HepG2 (cell line): Measurements from ENCODE around the gene TMEM238. TPM values are rescaled to one million over a fixed set of nuclear protein-coding genes. Genes with fewer than 3 reads are reported as not detected.

Source experiments
- ELF4 ChIP-seq: sonication (generic); formaldehyde crosslinking; IDR thresholded peaks from 2 replicates; pipeline ENCODE4 v1.5.0; 2020; ENCODE audit warnings: missing genetic modification reagents, mild to moderate bottlenecking, moderate library complexity, borderline replicate concordance
- GZF1 ChIP-seq: sonication (generic); formaldehyde crosslinking; IDR thresholded peaks from 2 replicates; pipeline ENCODE4 v1.5.1; 2020; ENCODE audit warnings: mild to moderate bottlenecking, missing genetic modification reagents
- HES4 ChIP-seq: sonication (generic); formaldehyde crosslinking; IDR thresholded peaks from 2 replicates; pipeline ENCODE4 v1.9.0; 2021; ENCODE audit warnings: mild to moderate bottlenecking, missing genetic modification reagents, borderline replicate concordance
- NKX3-1 ChIP-seq: sonication (generic); formaldehyde crosslinking; IDR thresholded peaks from 2 replicates; pipeline ENCODE4 v1.5.0; 2020; ENCODE audit warnings: missing genetic modification reagents
- PAX8 ChIP-seq: sonication (generic); formaldehyde crosslinking; IDR thresholded peaks from 2 replicates; pipeline ENCODE4 v1.8.0; 2022; ENCODE audit warnings: mild to moderate bottlenecking, missing genetic modification reagents, borderline replicate concordance
- PHF20 ChIP-seq: sonication (generic); formaldehyde crosslinking; IDR thresholded peaks from 2 replicates; pipeline ENCODE4 v1.5.0; 2020; ENCODE audit warnings: mild to moderate bottlenecking, missing genetic modification reagents
- PHF5A ChIP-seq: IDR thresholded peaks from one replicate; pipeline ENCODE4 v1.6.1; 2018; ENCODE audit warnings: low read depth, missing genetic modification reagents; ENCODE audit not compliant: unreplicated experiment
- SP5 ChIP-seq: IDR thresholded peaks from 2 replicates; pipeline ENCODE4 v1.6.1; 2016; ENCODE audit warnings: low read depth, borderline replicate concordance
- TEAD3 ChIP-seq: optimal IDR thresholded peaks from 2 replicates; pipeline ENCODE3; 2016; ENCODE audit warnings: borderline replicate concordance
- TFE3 ChIP-seq: IDR thresholded peaks from 2 replicates; pipeline ENCODE4 v1.6.1; 2016
- ZHX1 ChIP-seq: sonication (generic); formaldehyde crosslinking; IDR thresholded peaks from 2 replicates; pipeline ENCODE4 v1.8.1; 2022; ENCODE audit warnings: low read depth, mild to moderate bottlenecking, missing genetic modification reagents
- ZMAT3 ChIP-seq: sonication (generic); formaldehyde crosslinking; conservative IDR thresholded peaks from 2 replicates; pipeline ENCODE4 v1.7.0; 2021; ENCODE audit warnings: missing genetic modification reagents
- ZNF510 ChIP-seq: sonication (generic); formaldehyde crosslinking; IDR thresholded peaks from 2 replicates; pipeline ENCODE4 v1.4.0; 2020; ENCODE audit warnings: low read depth, mild to moderate bottlenecking, missing genetic modification reagents
- ZNF557 ChIP-seq: sonication (generic); formaldehyde crosslinking; IDR thresholded peaks from 2 replicates; pipeline ENCODE4 v1.4.0; 2020; ENCODE audit warnings: missing genetic modification reagents
- ZNF772 ChIP-seq: sonication (generic); formaldehyde crosslinking; IDR thresholded peaks from 2 replicates; pipeline ENCODE4 v1.5.0; 2020; ENCODE audit warnings: mild to moderate bottlenecking, missing genetic modification reagents
- ZNF841 ChIP-seq: sonication (generic); formaldehyde crosslinking; IDR thresholded peaks from 2 replicates; pipeline ENCODE4 v1.8.1; 2023; ENCODE audit warnings: missing genetic modification reagents, borderline replicate concordance
- ZSCAN29 ChIP-seq: sonication (generic); formaldehyde crosslinking; conservative IDR thresholded peaks from 2 replicates; pipeline ENCODE4 v1.4.0; 2020; ENCODE audit warnings: mild to moderate bottlenecking, missing genetic modification reagents
- polyA plus RNA-seq, 8 experiments: library from polyadenylated mRNA; depleted of rRNA in 3 of 8; stranded (reverse) in 7 of 8; unstranded in 1 of 8; fragments of >200 nt; fragmentation: Illumina TruSeq in 4 of 8; extraction: Trizol in 4 of 8; gene quantifications; 2 replicates each; pipeline versions ENCODE4 v1.2.1 to v1.2.3, GENCODE V29; 2011 to 2016; ENCODE audit warnings: low read depth in 4 of 8, missing spikeins in 1 of 8, mixed read lengths in 1 of 8; ENCODE audit not compliant: insufficient read depth in 1 of 8
- total RNA-seq, 5 experiments: library from RNA; depleted of rRNA; stranded (reverse); fragments of >200 nt; fragmentation: Illumina TruSeq; extraction: Trizol; gene quantifications; 2 replicates each; pipeline ENCODE4 v1.2.3, GENCODE V29; 2016; ENCODE audit warnings: low read depth in 1 of 5
- TF ChIP-seq, protein P1 (sequence below): sonication (generic); formaldehyde crosslinking; IDR thresholded peaks from 2 replicates; pipeline ENCODE4 v1.4.0; 2020; ENCODE audit warnings: missing genetic modification reagents
- TF ChIP-seq, protein P2 (sequence below): sonication (generic); formaldehyde crosslinking; IDR thresholded peaks from 2 replicates; pipeline ENCODE4 v1.9.0; 2022; ENCODE audit warnings: missing genetic modification reagents, mild to moderate bottlenecking, borderline replicate concordance
- TF ChIP-seq, protein P3 (sequence below): IDR thresholded peaks from 2 replicates; pipeline ENCODE4 v1.6.1; 2016; ENCODE audit warnings: missing biosample characterization, missing genetic modification reagents, low read depth

TMEM238 gene
- total and polyA plus RNA-seq, 2 of the 13 experiments (the other 11 are each of a cell fraction or from before 2014, with no cell fraction given), result not detected

DNA sequence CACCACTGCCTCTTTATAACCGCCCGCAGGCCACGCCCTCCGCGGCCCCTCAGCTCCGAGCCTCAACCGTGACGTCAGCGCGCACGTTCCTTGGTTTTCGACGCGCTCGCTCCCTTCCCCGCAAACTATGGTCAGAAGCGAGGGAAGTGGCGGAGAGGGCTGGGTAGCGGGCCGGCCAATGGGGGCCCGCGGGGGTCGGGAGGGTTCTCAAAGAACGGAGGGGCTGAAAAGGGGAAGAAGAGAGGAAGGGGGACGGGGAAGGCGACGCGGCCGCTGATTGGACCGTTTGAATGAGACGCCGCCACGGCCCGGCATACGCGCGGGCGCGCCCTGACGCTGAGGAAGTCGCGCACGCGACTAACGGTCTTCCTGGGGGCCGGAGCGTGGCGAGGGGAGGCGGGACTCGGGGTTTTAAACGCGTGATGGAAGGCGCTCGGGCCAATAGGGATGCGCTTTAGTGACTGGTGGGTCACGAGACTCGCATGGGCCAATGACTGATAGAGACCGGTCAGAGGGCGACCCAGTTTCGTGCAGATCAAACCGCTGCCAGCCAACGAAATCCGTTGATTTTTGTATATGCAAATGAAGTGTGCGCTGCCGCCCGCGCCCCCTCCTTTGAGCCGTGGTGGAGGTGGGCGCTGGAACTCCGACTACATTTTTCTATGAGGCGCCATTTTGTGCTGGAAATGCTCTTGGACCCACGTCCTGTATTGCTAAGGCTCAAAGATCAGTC is 23.9 kb upstream of the TMEM238 start (continued):
- TF ChIP-seq ZHX1 (CRISPR knock-in tag) (peak; percentile 55; the same call in 1 of the 2 replicates), ZMAT3 (CRISPR knock-in tag) (peak; percentile 40; the same call in 1 of the 2 replicates), PHF20 (CRISPR knock-in tag) (peak; percentile 34; the same call in 1 of the 2 replicates), ELF4 (CRISPR knock-in tag) (no peak), TEAD3 (CRISPR knock-in tag) (peak; percentile 49), ZNF557 (CRISPR knock-in tag) (no peak), SP5 (CRISPR knock-in tag) (no peak), PHF5A (CRISPR knock-in tag) (peak; percentile 33), ZNF772 (CRISPR knock-in tag) (no peak; the same call in 1 of the 2 replicates), PAX8 (no peak; the same call in 1 of the 2 replicates), GZF1 (CRISPR knock-in tag) (0 out of 2 replicates have a peak, but pooled peaks have one; percentile 42), NKX3-1 (CRISPR knock-in tag) (0 out of 2 replicates have a peak, but pooled peaks have one; percentile 77), ZSCAN29 (CRISPR knock-in tag) (peak; percentile 35; the same call in 1 of the 2 replicates), ZNF510 (CRISPR knock-in tag) (0 out of 2 replicates have a peak, but pooled peaks have one; percentile 72), HES4 (no peak), ZNF841 (CRISPR knock-in tag) (0 out of 2 replicates have a peak, but pooled peaks have one; percentile 49), TFE3 (CRISPR knock-in tag) (no peak)
- TF ChIP-seq, protein P1, sequence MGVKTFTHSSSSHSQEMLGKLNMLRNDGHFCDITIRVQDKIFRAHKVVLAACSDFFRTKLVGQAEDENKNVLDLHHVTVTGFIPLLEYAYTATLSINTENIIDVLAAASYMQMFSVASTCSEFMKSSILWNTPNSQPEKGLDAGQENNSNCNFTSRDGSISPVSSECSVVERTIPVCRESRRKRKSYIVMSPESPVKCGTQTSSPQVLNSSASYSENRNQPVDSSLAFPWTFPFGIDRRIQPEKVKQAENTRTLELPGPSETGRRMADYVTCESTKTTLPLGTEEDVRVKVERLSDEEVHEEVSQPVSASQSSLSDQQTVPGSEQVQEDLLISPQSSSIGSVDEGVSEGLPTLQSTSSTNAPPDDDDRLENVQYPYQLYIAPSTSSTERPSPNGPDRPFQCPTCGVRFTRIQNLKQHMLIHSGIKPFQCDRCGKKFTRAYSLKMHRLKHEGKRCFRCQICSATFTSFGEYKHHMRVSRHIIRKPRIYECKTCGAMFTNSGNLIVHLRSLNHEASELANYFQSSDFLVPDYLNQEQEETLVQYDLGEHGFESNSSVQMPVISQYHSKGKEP (CRISPR knock-in tag), result no peak; the same call in 1 of the 2 replicates
- TF ChIP-seq, protein P2, sequence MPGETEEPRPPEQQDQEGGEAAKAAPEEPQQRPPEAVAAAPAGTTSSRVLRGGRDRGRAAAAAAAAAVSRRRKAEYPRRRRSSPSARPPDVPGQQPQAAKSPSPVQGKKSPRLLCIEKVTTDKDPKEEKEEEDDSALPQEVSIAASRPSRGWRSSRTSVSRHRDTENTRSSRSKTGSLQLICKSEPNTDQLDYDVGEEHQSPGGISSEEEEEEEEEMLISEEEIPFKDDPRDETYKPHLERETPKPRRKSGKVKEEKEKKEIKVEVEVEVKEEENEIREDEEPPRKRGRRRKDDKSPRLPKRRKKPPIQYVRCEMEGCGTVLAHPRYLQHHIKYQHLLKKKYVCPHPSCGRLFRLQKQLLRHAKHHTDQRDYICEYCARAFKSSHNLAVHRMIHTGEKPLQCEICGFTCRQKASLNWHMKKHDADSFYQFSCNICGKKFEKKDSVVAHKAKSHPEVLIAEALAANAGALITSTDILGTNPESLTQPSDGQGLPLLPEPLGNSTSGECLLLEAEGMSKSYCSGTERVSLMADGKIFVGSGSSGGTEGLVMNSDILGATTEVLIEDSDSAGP, result peak; percentile 38; the same call in 1 of the 2 replicates
- TF ChIP-seq, protein P3, sequence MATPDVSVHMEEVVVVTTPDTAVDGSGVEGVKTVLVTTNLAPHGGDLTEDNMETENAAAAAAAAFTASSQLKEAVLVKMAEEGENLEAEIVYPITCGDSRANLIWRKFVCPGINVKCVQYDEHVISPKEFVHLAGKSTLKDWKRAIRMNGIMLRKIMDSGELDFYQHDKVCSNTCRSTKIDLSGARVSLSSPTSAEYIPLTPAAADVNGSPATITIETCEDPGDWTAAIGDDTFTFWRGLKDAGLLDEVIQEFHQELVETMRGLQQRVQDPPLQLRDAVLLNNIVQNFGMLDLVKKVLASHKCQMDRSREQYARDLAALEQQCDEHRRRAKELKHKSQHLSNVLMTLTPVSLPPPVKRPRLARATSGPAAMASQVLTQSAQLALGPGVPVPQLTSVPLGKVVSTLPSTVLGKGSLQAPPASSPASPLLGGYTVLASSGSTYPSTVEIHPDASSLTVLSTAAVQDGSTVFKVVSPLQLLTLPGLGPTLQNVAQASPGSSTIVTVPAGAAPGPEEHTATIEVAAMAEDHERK (CRISPR knock-in tag), result peak; percentile 81
